HG02678 (cell line): Measurements from ENCODE around the gene JUN.
A peak's percentile ranks its signal among the peaks of the same experiment; 100 is the strongest.

ENCODE experiments used
- ATAC-seq: cut with Tn5 transposase; IDR thresholded peaks from one replicate; pipeline ENCODE4 v1.9.1; 2021; ENCODE audit warnings: mild to moderate bottlenecking, moderate library complexity; ENCODE audit not compliant: unreplicated experiment

The JUN gene

GRCh38 chr1:58764294-58764978, 19.4 kb downstream of the JUN start:
- ATAC-seq = no peak

GRCh38 chr1:58763214-58763613, 20.6 kb downstream of the JUN start:
- no peak for ATAC-seq

- no peak for ATAC-seq
Measured at GRCh38 chr1:58762806-58763205, 21.0 kb downstream of the JUN start.

- ATAC-seq = peak; percentile 57
Measured at GRCh38 chr1:58755468-58755872, 28.4 kb downstream of the JUN start.

GRCh38 chr1:58754683-58755467, 29.0 kb downstream of the JUN start:
- ATAC-seq = no peak

DNA sequence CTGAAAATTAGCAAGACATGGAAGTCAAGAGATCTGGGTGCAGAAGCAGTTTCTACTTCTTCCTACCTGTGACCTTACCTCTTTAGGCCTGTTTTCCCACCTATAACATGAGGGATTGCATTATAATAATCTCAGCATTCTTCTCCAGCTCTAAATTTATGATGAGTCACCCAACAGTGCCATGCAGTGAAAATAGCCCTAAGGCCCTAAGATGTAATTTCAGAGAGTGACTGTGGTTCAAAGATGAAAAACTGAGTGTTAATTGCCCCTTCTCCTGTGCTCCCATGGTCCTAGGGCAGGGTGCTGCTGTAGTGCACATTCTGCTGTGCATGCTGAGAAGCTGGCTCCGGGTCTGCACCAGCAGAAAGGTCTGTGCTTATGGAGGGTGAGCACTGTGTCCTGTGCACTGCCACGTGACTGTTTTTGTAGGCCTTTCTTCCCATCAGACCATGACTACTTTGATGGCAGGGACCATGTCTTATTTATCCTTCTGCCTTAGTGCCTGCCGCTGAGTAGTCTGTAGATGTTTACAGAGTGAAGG, 29.7 kb downstream of the JUN start:
- no peak for ATAC-seq

- no peak for ATAC-seq
Measured at GRCh38 chr1:58753431-58753866, 30.4 kb downstream of the JUN start.

GRCh38 chr1:58749646-58750045, 34.2 kb downstream of the JUN start:
- no peak for ATAC-seq

DNA sequence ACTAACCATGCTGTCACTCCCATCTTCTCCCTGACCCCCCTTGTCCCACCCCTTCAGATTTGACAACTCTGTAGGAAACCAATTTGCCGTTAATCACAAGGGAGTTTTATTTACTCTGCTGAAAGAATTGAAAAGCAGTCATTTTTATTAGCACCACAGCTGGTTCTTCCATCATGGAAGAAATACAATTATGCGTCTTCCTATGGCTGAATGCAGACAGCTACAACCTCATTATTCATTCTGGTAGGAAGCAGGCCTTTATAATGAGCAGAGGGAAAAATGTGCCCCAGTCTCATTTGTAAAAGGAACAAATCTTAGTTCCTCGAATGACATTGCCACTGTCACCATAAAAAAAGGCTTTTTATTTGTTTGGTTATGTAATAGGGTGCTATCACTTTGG, 35.2 kb downstream of the JUN start:
- no peak for ATAC-seq

DNA sequence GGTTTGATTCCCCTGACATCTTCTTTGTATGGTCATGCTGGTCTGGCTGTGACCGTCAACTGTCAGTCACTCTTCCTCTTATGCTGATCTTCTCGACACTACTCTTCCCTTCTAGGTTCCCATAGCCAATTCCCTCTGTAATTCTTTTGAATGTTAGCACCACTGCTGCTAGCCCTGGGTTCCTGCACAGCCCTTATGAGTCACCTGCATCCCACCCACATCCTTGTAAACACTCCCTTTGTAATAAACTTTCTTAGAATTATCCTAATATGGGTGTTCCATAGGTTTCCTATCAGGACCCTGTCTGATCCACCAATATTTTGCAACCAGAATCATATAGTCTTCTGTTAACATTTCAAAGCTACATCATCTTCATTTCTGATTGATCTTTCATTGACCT, 37.1 kb downstream of the JUN start:
- no peak for ATAC-seq

DNA sequence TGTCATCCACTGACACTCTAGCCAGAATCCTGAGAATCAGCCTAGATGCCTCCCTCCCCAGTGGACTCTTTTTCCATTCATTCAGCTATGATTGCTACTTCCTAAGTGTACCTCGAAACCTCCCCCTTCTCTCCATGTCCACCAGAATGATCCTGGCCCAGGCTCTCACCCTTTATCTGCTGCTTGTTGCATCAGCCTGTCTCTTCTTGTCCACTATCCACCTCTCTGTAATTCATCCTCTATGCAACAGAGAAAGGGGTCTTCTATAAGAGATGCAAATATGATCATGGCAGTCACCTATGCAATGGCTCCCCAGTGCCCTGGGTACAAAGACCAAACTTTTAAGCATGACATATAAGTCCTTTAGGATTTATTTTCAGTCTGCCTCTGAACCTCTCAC, 37.7 kb downstream of the JUN start:
- ATAC-seq = no peak

GRCh38 chr1:58745666-58746065, 38.2 kb downstream of the JUN start:
- ATAC-seq = no peak

GRCh38 chr1:58745117-58745516, 38.7 kb downstream of the JUN start:
- no peak for ATAC-seq

- no peak for ATAC-seq
Measured at GRCh38 chr1:58741678-58742553, 41.9 kb downstream of the JUN start.

GRCh38 chr1:58739856-58740466, 43.9 kb downstream of the JUN start:
- no peak for ATAC-seq

GRCh38 chr1:58738876-58739275, 45.0 kb downstream of the JUN start:
- no peak for ATAC-seq

DNA sequence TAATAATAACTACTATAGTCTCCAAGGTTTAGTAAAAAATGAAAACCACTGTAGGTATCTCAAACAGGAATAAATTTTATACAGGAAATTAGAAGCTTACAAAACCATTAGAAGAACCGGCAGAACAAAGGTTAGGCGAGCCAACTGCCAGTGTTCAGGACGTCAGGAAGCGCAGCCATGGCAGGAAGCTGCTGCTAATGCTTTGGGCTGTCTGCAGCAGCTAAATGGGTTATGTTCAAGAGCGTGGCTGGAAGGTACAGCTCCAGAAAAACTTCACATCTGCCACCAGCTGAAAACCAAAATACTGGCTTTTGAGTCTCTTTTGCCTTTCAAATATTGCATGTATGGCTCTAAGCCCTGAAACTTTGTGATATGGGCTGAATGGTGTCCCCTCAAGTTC, 48.3 kb downstream of the JUN start:
- ATAC-seq = no peak

DNA sequence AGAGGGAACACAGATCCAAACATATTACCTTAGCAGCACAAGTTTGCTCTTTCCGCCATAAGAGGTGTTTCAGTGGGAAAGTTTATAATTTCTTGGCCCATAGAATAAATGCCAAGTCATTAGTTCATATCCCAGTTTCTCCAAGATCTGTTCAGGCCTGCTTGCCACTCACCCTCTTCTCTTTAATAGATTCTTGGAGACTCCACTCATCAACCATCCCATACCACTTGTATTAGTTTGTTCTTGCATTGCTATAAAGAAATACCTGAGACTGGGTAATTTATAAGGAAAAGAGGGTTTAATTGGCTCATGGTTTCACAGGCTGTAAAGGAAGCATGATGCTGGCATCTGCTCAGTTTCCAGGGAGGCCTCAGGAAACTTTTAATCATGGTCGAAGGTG, 49.2 kb downstream of the JUN start:
- no peak for ATAC-seq

DNA sequence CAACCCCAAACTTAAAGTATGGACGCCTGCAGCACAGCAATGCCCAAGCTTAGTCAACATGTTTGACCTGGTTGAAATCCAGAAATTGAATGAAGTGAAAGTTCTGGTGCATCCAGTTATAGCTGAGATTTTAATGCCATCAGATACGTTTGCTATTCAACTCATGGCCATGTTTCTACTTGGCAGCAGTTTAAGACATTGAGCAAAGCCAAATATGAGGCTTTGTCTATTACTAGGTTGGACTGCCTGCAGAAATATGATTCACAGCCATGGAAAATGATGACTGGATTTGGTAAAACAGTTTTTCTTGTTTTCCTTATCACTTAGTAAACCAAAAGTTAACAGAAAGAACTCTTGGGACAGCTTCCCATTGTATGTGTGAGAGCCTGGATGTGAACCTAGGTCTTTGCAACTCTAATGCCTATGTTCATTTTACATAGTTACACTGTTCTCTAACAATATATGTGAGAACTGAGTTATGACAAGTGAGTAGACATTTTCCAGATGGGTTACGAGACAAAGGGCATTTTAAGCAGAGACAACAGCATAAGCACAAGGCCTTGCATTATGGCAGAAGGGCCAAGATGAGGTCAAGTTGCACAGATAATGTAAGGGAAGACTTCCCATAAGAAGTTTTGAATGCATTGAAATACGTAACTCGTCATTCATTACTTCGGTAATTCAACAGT, 51.6 kb downstream of the JUN start:
- no peak for ATAC-seq
